ENCODE data around the gene NXNL1.
"Not testable (repeated sequence)": the region's sequence is repeated elsewhere in the genome, so short reads cannot be mapped to it uniquely, and the experiment has no call there.

The NXNL1 gene

GRCh38 chr19:17500447-17501198 is 39.9 kb upstream of the NXNL1 start:
- H3K9ac ChIP-seq (ENCODE audit: insufficient read length, low read depth) = peak overlapping the region; percentile 65
- no peak for TF ChIP-seq SUZ12 (IDR thresholded peaks at IDR 0.05; ENCODE audit: extremely low read depth, insufficient read depth, insufficient read length)
- no peak for TF ChIP-seq YY1 (IDR thresholded peaks at IDR 0.05; ENCODE audit: insufficient read depth, insufficient read length)
- TF ChIP-seq ZNF274 (IDR thresholded peaks at IDR 0.05; ENCODE audit: low read depth, low read length) = no peak

DNA sequence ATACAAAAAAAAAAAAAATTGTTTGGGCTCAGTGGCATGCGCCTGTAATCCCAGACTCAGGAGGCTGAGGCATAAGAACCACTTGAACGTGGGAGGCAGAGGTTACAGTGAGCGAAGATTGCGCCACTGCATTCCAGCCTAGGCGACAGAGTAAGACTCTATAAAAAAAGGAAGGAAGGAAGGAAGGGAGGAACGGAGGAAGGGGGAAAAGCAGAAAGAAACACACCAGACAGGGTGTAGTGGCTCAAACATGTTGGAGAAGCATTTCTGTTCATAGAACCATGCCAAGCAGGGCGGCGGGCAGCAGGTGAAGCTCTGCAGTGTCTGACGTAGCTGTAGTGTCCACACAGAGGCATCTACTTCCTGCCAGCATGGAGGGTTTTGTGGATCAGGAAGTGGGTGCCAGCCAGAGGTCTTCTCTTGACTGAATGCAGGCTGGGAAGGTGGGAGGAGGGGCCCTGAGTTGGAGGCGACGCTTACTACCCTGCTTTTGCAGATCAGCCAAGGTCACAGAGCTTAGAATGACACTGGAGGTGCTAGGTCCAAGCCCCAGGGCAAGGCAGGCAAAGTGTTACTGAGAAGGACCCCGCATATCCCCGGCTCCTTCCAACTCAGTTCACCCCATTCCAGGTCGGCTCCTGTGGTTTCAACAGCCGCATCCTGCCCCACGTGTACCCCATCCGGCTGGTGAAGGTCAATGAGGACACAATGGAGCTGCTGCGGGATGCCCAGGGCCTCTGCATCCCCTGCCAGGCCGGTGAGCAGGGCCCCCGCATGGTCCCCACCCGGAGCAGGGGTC is 39.1 kb upstream of the NXNL1 start:
- Histone ChIP-seq H3K9me3 (ENCODE audit: insufficient read depth, low read length) (no peaks in the 10 kb centered on the region), H3K27me3 (ENCODE audit: insufficient read depth, insufficient read length) (no peaks in the 10 kb centered on the region), H3K4me1 (ENCODE audit: insufficient read depth, insufficient read length) (peaks cover 32% of the 10 kb centered on the region), H3K36me3 (ENCODE audit: insufficient read depth, insufficient read length, low read length) (peaks cover 12% of the 10 kb centered on the region), H3K9ac (ENCODE audit: insufficient read length, low read depth) (peak overlapping the region; percentile 65), H3K4me3 (ENCODE audit: insufficient read length, low read depth) (no peak overlapping the region)
- DNase-seq (ENCODE audit: low read depth, low spot score) = no peak
- TF ChIP-seq YY1 (IDR thresholded peaks at IDR 0.05; ENCODE audit: insufficient read depth, insufficient read length) (no peak), SUZ12 (IDR thresholded peaks at IDR 0.05; ENCODE audit: extremely low read depth, insufficient read depth, insufficient read length) (no peak), ZNF274 (IDR thresholded peaks at IDR 0.05; ENCODE audit: low read depth, low read length) (no peak)

More at GRCh38 chr19:17500447-17501198, 39.9 kb upstream of the NXNL1 start:
- Histone ChIP-seq H3K4me3 (ENCODE audit: insufficient read length, low read depth) (no peak overlapping the region), H3K9me3 (ENCODE audit: insufficient read depth, low read length) (no peaks in the 10 kb centered on the region), H3K36me3 (ENCODE audit: insufficient read depth, insufficient read length, low read length) (peaks cover 18% of the 10 kb centered on the region), H3K27me3 (ENCODE audit: insufficient read depth, insufficient read length) (no peaks in the 10 kb centered on the region), H3K4me1 (ENCODE audit: insufficient read depth, insufficient read length) (peaks cover 32% of the 10 kb centered on the region)
- no peak for DNase-seq (ENCODE audit: low read depth, low spot score)

DNA sequence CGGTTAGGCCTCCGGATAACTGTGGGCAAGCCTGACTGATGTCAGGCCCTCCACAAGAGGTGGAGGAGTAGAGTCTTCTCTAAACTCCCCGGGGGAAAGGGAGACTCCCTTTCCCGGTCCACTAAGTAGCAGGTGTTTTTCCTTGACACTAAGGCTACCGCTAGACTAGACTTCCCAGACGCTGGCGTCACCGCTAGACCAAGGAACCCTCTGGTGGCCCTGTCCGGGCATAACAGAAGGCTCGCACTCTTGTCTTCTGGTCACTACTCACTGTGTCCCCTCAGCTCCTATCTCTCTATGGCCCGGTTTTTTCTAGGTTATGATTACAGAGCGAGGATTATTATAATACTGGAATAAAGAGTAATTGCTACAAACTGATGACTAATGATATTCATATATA is 38.3 kb upstream of the NXNL1 start:
- H3K9ac ChIP-seq (ENCODE audit: insufficient read length, low read depth); H3K27me3 ChIP-seq (ENCODE audit: insufficient read depth, insufficient read length); H3K4me3 ChIP-seq (ENCODE audit: insufficient read length, low read depth); DNase-seq (ENCODE audit: low read depth, low spot score); H3K9me3 ChIP-seq (ENCODE audit: insufficient read depth, low read length): not testable (repeated sequence)
- peaks cover 12% of the 10 kb centered on the region for H3K36me3 ChIP-seq (ENCODE audit: insufficient read depth, insufficient read length, low read length)
- H3K4me1 ChIP-seq (ENCODE audit: insufficient read depth, insufficient read length) = peaks cover 29% of the 10 kb centered on the region

GRCh38 chr19:17497149-17497798 is 36.5 kb upstream of the NXNL1 start:
- DNase-seq (ENCODE audit: low read depth, low spot score) = no peak
- peak overlapping the region; percentile 21 for H3K9ac ChIP-seq (ENCODE audit: insufficient read length, low read depth)
- no peaks in the 10 kb centered on the region for H3K27me3 ChIP-seq (ENCODE audit: insufficient read depth, insufficient read length)
- TF ChIP-seq YY1 (IDR thresholded peaks at IDR 0.05; ENCODE audit: insufficient read depth, insufficient read length) = no peak
- no peak for TF ChIP-seq ZNF274 (IDR thresholded peaks at IDR 0.05; ENCODE audit: low read depth, low read length)
- TF ChIP-seq SUZ12 (IDR thresholded peaks at IDR 0.05; ENCODE audit: extremely low read depth, insufficient read depth, insufficient read length) = no peak
- H3K9me3 ChIP-seq (ENCODE audit: insufficient read depth, low read length) = no peaks in the 10 kb centered on the region
- peaks cover 29% of the 10 kb centered on the region for H3K4me1 ChIP-seq (ENCODE audit: insufficient read depth, insufficient read length)
- no peak overlapping the region for H3K4me3 ChIP-seq (ENCODE audit: insufficient read length, low read depth)
- peaks cover 12% of the 10 kb centered on the region for H3K36me3 ChIP-seq (ENCODE audit: insufficient read depth, insufficient read length, low read length)

DNA sequence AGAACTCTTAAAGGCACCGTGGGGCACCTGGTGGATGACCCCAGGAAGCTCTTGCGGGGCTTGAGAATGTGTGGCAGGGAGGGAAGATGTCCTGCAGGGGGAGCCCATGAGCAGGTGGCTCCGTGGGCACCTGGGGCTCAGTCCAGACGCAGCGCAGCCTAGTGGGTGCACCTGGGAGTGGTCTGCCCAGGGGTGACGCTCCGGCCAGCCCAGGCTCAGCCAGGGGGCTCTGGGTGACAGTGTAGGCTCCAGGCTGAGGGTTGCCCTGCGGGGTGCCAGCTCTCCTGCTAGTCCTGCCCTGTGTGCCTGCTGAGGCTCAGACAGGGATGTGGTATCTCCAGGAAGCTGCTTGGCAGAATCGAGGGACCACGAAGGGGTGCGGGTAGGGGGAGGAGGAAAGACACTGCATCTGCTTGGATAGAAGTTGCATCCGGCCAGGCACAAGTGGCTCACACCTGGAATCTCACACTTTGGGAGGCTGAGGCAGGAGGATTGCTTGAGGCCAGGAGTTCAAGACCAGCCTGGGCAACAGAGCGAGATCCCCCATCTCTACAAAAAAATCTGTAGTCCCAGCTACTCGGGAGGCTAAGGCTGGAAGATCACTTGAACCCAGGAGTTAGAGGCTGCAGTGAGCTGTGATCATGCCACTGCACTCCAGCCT is 35.7 kb upstream of the NXNL1 start:
- H3K4me3 ChIP-seq (ENCODE audit: insufficient read length, low read depth) = no peak overlapping the region
- no peaks in the 10 kb centered on the region for H3K9me3 ChIP-seq (ENCODE audit: insufficient read depth, low read length)
- no peak overlapping the region for H3K9ac ChIP-seq (ENCODE audit: insufficient read length, low read depth)
- peak; percentile 82 for DNase-seq (ENCODE audit: low read depth, low spot score)
- H3K4me1 ChIP-seq (ENCODE audit: insufficient read depth, insufficient read length) = peaks cover 29% of the 10 kb centered on the region
- H3K27me3 ChIP-seq (ENCODE audit: insufficient read depth, insufficient read length) = no peaks in the 10 kb centered on the region
- H3K36me3 ChIP-seq (ENCODE audit: insufficient read depth, insufficient read length, low read length) = peaks cover 12% of the 10 kb centered on the region
- TF ChIP-seq YY1 (IDR thresholded peaks at IDR 0.05; ENCODE audit: insufficient read depth, insufficient read length) (no peak), SUZ12 (IDR thresholded peaks at IDR 0.05; ENCODE audit: extremely low read depth, insufficient read depth, insufficient read length) (no peak), ZNF274 (IDR thresholded peaks at IDR 0.05; ENCODE audit: low read depth, low read length) (no peak)

- H3K27me3 ChIP-seq (ENCODE audit: insufficient read depth, insufficient read length) = no peaks in the 10 kb centered on the region
- H3K9ac ChIP-seq (ENCODE audit: insufficient read length, low read depth) = no peak overlapping the region
- peaks cover 28% of the 10 kb centered on the region for H3K4me1 ChIP-seq (ENCODE audit: insufficient read depth, insufficient read length)
- no peaks in the 10 kb centered on the region for H3K9me3 ChIP-seq (ENCODE audit: insufficient read depth, low read length)
- TF ChIP-seq YY1 (IDR thresholded peaks at IDR 0.05; ENCODE audit: insufficient read depth, insufficient read length) (no peak), SUZ12 (IDR thresholded peaks at IDR 0.05; ENCODE audit: extremely low read depth, insufficient read depth, insufficient read length) (no peak), ZNF274 (IDR thresholded peaks at IDR 0.05; ENCODE audit: low read depth, low read length) (no peak)
- no peak overlapping the region for H3K4me3 ChIP-seq (ENCODE audit: insufficient read length, low read depth)
- H3K36me3 ChIP-seq (ENCODE audit: insufficient read depth, insufficient read length, low read length) = peaks cover 6% of the 10 kb centered on the region
- DNase-seq (ENCODE audit: low read depth, low spot score) = no peak
These were observed 35.0 kb upstream of the NXNL1 start for GRCh38 chr19:17495639-17496296.

All from NT2/D1 (cell line).